Endothelial cell of umbilical vein (primary cell): ENCODE results near the gene ANKS1B.

Experiments used
- EZH2 ChIP-seq: IDR thresholded peaks from 2 replicates; pipeline ENCODE4 v1.6.1; 2012; ENCODE audit warnings: borderline replicate concordance, low read depth, mild to moderate bottlenecking, moderate library complexity, low read length, inconsistent platforms; ENCODE audit not compliant: severe bottlenecking
- FOS ChIP-seq: IDR thresholded peaks from 2 replicates; pipeline ENCODE4 v1.6.1; 2011; ENCODE audit warnings: mild to moderate bottlenecking, low read length, moderate library complexity, borderline replicate concordance; ENCODE audit not compliant: insufficient read depth
- JUN ChIP-seq: IDR thresholded peaks from 2 replicates; pipeline ENCODE4 v1.6.1; 2011; ENCODE audit warnings: borderline replicate concordance, low read depth; ENCODE audit not compliant: insufficient read length, insufficient read depth
- MYC ChIP-seq: IDR thresholded peaks from one replicate; pipeline ENCODE4 v1.6.1; 2011; ENCODE audit warnings: mild to moderate bottlenecking, low read depth, low read length
- POLR2A ChIP-seq: IDR thresholded peaks from 2 replicates; pipeline ENCODE4 v1.6.1; 2012; ENCODE audit warnings: low read depth, mild to moderate bottlenecking, control low read depth, low read length
- POLR2AphosphoS5 ChIP-seq: IDR thresholded peaks from 2 replicates; pipeline ENCODE4 v1.6.1; 2012; ENCODE audit warnings: low read depth, mild to moderate bottlenecking, control low read depth, low read length, moderate library complexity; ENCODE audit not compliant: insufficient read depth
- TF ChIP-seq, protein P1 (sequence below), 2 donors: IDR thresholded peaks; 1 replicate in 1 of 2; 2 replicates in 1 of 2; pipeline ENCODE4 v1.5.1; 2011; ENCODE audit warnings: low read length in 2 of 2, mild to moderate bottlenecking in 2 of 2, moderate library complexity in 2 of 2, control low read depth in 1 of 2, inconsistent platforms in 1 of 2, low read depth in 1 of 2; ENCODE audit not compliant: insufficient read depth in 1 of 2; ENCODE audit errors: extremely low read depth in 1 of 2
- TF ChIP-seq, protein P2 (sequence below): IDR thresholded peaks from 2 replicates; pipeline ENCODE4 v1.6.1; 2011; ENCODE audit not compliant: insufficient read depth, insufficient read length

DNA sequence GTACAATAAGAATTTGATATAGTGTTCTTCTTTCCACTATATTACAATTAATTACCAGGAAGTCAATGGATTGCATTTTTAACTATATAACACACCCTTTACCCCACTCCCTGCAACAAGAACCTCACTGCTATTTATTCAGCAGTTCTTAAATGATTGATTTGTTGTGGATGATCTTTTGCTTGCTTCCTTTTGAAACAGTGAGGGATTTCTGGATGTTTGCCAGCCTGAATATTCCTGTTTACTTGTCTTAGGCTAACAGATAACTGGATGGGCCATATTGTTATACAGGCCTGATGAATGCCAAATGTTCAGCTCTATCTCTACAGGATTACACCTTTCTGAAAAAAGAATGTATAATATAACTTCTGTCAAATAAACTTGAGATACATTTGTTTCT lies 842.1 kb downstream of the ANKS1B start:
- TF ChIP-seq, protein P1, sequence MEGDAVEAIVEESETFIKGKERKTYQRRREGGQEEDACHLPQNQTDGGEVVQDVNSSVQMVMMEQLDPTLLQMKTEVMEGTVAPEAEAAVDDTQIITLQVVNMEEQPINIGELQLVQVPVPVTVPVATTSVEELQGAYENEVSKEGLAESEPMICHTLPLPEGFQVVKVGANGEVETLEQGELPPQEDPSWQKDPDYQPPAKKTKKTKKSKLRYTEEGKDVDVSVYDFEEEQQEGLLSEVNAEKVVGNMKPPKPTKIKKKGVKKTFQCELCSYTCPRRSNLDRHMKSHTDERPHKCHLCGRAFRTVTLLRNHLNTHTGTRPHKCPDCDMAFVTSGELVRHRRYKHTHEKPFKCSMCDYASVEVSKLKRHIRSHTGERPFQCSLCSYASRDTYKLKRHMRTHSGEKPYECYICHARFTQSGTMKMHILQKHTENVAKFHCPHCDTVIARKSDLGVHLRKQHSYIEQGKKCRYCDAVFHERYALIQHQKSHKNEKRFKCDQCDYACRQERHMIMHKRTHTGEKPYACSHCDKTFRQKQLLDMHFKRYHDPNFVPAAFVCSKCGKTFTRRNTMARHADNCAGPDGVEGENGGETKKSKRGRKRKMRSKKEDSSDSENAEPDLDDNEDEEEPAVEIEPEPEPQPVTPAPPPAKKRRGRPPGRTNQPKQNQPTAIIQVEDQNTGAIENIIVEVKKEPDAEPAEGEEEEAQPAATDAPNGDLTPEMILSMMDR (IDR thresholded peaks at IDR 0.05; ENCODE audit: extremely low read depth in 1 of 2, insufficient read depth in 1 of 2, low read depth in 1 of 2, low read length in 2 of 2), result no peak
- TF ChIP-seq JUN (no peak), POLR2A (no peak), MYC (no peak), POLR2AphosphoS5 (no peak), EZH2 (no peak), FOS (no peak)
- TF ChIP-seq, protein P2, sequence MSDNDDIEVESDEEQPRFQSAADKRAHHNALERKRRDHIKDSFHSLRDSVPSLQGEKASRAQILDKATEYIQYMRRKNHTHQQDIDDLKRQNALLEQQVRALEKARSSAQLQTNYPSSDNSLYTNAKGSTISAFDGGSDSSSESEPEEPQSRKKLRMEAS, result no peak
